Omental fat pad (tissue), 4 donors: ENCODE results near the gene MGAT3. TPM values are rescaled to one million over a fixed set of nuclear protein-coding genes. Genes with fewer than 3 reads are reported as not detected.
"Not testable (repeated sequence)": the region's sequence is repeated elsewhere in the genome, so short reads cannot be mapped to it uniquely, and the experiment has no call there.

Experiments
- ATAC-seq: fragments of 150-250 bp; one replicate; pipeline ENCODE4 v1.9.1; 2016; ENCODE audit warnings: mild to moderate bottlenecking, moderate library complexity; ENCODE audit not compliant: low FRiP score
- DNase-seq: peaks from one replicate; pipeline ENCODE4 v3.0.0-alpha.2; 2019; ENCODE audit warnings: low spot score
- total RNA-seq, 4 donors: library from RNA; depleted of rRNA; stranded (reverse); fragments of >200 nt; gene quantifications; one replicate each; pipeline ENCODE4 v1.1.0, GENCODE V29; 2016
- TF ChIP-seq, protein P1 (sequence below), 3 donors: fragments of 450-650 bp; IDR thresholded peaks; one replicate each; pipeline ENCODE4 v1.5.1; 2016 to 2017; ENCODE audit warnings: antibody characterized with exemption in 3 of 3, mild to moderate bottlenecking in 3 of 3, moderate library complexity in 2 of 3

The MGAT3 gene, protein sequence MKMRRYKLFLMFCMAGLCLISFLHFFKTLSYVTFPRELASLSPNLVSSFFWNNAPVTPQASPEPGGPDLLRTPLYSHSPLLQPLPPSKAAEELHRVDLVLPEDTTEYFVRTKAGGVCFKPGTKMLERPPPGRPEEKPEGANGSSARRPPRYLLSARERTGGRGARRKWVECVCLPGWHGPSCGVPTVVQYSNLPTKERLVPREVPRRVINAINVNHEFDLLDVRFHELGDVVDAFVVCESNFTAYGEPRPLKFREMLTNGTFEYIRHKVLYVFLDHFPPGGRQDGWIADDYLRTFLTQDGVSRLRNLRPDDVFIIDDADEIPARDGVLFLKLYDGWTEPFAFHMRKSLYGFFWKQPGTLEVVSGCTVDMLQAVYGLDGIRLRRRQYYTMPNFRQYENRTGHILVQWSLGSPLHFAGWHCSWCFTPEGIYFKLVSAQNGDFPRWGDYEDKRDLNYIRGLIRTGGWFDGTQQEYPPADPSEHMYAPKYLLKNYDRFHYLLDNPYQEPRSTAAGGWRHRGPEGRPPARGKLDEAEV
- 10 to 100 TPM in 2 of 4 donors, 1 to 10 TPM in 2; 4.1 to 23.5 (median 9.9) TPM for total RNA-seq

DNA sequence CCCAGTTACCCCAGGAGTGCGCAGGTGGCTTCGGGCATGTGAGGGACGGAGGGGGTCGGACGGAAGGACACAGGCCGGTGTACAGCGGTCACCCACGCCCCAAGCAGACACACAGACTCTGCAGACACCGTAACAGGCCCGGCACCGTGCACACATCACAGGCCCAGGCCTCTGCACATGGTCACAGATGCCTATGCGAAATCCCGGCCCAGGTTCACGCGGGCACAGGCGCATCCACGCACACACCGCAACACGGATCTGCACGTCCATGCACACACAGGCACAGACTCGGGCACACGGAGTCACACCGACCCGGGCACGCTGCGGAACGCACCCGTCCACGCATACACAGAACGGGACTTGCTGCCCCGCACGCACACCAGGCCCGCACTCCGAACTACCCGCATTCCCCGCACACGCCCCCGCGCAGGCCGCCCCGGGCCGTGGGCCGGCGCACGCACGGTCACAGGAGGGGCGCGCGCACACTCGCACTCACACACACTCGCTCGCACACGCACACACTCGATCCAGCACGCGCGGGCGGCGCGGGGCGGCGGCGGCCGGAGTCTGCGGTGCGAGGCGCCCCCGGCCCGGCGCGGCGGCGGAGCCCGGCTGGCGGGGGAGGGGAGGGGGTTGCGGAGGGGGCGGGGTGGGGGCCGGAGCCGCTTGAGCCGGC lies at the start of gene MGAT3:
TSS of gene MGAT3 (plus strand) at position 491 of the 676 bp plus-strand sequence. CDS start 30,336 bp downstream, outside the sequence.
- no peak for ATAC-seq
- TF ChIP-seq, protein P1, sequence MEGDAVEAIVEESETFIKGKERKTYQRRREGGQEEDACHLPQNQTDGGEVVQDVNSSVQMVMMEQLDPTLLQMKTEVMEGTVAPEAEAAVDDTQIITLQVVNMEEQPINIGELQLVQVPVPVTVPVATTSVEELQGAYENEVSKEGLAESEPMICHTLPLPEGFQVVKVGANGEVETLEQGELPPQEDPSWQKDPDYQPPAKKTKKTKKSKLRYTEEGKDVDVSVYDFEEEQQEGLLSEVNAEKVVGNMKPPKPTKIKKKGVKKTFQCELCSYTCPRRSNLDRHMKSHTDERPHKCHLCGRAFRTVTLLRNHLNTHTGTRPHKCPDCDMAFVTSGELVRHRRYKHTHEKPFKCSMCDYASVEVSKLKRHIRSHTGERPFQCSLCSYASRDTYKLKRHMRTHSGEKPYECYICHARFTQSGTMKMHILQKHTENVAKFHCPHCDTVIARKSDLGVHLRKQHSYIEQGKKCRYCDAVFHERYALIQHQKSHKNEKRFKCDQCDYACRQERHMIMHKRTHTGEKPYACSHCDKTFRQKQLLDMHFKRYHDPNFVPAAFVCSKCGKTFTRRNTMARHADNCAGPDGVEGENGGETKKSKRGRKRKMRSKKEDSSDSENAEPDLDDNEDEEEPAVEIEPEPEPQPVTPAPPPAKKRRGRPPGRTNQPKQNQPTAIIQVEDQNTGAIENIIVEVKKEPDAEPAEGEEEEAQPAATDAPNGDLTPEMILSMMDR (IDR thresholded peaks at IDR 0.05) = no peak
- no peak for DNase-seq

DNA sequence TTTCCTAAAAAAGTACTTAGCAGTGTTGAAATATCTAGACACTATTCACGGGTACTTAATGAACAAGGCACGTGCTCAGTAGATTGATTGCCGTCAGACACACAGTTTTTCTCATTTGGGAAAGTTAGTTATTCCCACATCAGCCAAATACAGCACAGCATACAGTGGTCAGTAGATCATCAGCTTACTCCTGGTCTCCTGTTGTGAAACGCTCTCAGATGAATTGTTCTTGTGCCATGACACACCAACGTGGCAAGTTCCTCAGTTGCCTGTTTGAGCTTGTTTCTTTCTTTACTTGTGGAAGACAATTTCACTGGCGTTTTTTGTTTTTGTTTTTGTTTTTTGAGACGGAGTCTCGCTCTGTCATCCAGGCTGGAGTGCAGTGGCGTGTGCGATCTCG lies 48.6 kb upstream of the MGAT3 start:
- DNase-seq (no peak), ATAC-seq (no peak)
- TF ChIP-seq, protein P1 (IDR thresholded peaks at IDR 0.05) = no peak

DNA sequence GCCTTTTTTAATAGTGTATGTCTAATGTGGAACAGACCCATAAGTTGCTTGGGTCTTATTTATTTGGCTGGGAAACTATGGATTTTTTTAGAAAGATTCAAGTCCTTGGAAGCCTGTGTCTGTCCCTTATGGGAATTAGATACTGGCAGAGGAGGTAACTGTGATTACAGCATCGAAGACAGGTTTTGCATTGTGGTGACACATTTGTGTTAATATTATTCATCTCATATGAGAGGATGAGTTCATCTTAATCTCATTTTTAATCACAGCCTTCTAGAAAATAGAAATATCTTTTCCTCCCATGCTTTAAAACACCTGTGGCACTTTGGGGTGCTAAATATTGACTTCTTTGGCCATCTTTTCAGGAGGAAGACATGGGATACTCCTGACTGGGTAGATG lies 48.0 kb upstream of the MGAT3 start:
- ATAC-seq (no peak), DNase-seq (no peak)
- TF ChIP-seq, protein P1 (IDR thresholded peaks at IDR 0.05) = no peak

DNA sequence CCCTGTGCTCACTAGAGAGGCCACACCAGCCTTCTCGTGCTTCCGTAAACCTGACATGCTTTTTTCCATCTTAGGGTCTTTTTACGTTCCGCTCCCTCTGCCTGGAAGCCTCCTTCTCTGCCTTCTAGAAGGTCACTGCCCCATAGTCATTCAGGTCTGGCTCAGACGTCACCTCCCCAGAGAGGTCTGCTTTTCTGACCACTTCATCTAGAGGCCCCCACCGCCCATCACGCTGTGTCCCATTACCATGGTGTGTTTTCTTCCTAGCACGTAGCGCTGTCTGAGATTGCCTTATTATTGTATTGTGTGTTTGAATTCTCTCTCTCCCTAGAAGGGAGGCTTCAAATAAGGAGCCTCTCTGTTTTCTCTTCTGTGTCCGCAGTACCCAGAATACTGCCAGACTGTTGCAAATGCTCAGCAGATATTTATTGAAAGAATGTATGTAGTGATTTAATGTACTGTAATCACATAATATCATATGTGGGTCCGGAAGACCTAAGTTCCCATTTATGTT lies 47.2 kb upstream of the MGAT3 start:
- TF ChIP-seq, protein P1 (IDR thresholded peaks at IDR 0.05) = no peak
- DNase-seq (no peak), ATAC-seq (no peak)

DNA sequence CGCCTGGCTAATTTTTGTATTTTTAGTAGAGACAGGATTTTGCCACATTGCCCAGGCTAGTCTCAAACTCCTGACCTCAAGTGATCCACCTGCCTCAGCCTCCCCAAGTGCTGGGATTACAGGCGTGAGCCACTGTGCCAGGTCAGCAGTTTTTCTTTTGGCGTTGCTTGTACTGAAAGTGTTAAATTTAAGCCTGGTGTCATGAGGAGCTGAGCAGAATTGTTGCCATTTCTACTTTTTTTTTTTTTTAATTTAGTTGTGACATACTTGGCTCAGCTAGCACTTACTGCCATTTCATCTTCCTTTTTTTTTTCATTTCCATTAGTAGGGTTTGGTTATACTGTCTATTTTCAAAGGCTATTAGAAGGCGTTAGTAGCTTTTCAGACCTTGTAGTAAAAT lies 46.5 kb upstream of the MGAT3 start:
- TF ChIP-seq, protein P1 (IDR thresholded peaks at IDR 0.05) = no peak
- DNase-seq = no peak
- no peak for ATAC-seq

DNA sequence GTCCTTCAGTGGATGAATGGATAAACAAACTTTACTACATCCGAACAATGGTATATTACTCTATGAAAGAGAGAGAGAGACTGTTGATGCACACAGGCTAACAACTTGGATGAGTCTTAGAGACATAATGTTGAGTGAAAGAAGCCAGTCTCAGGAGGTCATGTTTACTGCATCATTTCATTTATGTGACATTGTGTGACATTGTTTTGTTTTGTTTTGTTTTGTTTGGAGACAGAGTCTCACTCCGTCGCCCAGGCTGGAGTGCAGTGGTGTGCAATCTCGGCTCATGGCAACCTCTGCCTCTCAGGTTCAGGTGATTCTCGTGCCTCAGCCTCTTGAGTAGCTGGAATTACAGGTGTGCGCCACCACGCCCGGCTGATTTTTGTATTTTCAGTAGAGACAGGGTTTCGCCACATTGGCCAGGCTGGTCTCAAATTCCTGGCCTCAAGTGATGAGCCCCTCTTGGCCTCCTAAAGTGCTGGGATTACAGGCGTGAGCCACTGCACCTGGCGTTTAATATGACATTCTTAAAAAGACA lies 44.9 kb upstream of the MGAT3 start:
- ATAC-seq, DNase-seq: not testable (repeated sequence)

DNA sequence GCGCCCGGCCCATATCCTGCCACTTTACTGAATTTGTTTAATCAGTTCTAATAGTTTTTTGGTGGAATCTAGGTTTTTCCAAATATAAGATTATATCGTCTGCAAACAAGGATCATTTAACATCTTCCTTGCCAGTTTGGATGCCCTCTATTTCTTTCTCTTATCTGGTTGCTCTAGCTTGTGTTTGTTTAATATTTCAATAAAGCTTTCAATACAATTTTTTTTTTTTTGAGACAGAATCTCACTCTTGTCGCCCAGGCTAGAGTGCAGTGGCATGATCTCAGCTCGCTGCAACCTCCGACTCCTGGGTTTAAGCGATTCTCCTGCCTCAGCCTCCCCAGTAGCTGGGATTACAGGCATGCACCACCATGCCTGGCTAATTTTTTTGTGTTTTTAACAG lies 43.6 kb upstream of the MGAT3 start:
- ATAC-seq, DNase-seq: not testable (repeated sequence)
